ENCODE data around the gene MYLK. TPM values are rescaled to one million over a fixed set of nuclear protein-coding genes. Genes with fewer than 3 reads are reported as not detected.
A peak's percentile ranks its signal among the peaks of the same experiment; 100 is the strongest.

The MYLK gene
- total RNA-seq, 1 experiment from 2014 or later, result not detected

- no peak for DNase-seq (ENCODE audit: low spot score)
- in situ Hi-C loops (cut with HindIII; ENCODE audit: low sequenced_read_pairs), result no loop called here
These were observed 215.2 kb downstream of the MYLK start for GRCh38 chr3:123668906-123669305.

GRCh38 chr3:123667784-123668183 is 216.3 kb downstream of the MYLK start:
- in situ Hi-C loops (cut with HindIII; ENCODE audit: low sequenced_read_pairs), result no loop called here
- no peak for DNase-seq (ENCODE audit: low spot score)

DNA sequence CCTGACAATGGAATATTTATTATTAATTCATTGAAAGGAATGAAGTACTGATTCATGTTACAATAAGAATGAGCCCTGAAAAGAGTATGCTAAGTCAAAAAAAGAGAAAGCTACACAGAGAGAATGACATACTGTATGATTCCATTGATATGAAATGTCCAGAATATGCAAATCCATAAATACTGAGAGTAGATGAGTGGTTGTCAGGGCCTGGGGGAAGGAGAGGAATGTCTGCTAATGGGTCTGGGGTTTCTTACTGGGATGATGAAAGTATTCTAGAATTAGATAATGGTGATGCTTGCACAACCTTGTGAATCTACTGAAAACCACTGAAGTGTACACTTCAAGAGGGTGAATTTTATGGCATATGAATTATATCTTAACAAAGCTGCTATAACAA is 219.4 kb downstream of the MYLK start:
- in situ Hi-C loops (cut with HindIII; ENCODE audit: low sequenced_read_pairs), result no loop called here
- DNase-seq (ENCODE audit: low spot score), result no peak

DNA sequence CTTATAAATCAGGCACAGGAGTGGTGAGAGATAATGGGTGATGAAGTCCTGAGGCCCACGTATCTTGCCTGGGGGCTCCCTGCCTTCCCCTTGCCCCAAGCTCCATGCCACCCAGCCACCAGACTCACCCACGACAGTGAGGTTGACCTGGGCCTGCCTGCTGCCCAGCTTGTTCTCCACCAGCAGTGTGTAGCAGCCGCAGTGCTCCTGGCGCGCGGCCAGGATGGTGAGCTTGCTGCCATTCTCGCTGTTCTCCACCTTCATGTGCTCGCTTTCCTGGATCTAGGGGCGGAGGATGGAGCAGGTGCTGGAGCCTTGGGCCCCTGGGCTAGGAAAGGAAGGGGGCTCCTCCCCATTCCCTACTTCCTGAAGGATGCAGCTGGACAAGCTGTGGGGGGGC is 220.2 kb downstream of the MYLK start:
- in situ Hi-C loops (cut with HindIII; ENCODE audit: low sequenced_read_pairs), result no loop called here
- no peak for DNase-seq (ENCODE audit: low spot score)

DNA sequence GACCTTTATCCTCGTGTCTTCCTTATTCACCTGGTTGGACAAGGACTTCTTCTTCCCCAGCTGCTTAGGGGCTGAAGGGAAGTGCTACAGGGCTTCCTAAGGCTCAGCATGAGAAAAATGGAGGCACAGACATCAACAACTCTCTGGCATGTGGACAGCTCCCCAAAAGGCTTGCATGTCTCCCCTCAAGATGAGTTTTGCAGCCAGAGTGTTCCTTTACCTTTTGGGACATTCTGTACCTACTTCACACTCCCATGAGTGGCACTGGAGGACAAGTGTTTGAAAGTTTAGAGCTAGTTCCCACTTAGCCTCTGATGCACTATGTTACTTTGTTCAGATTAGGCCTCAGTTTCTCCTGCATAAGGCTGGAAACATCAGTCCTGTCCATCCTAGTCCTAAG is 222.2 kb downstream of the MYLK start:
- in situ Hi-C loops (cut with HindIII; ENCODE audit: low sequenced_read_pairs), result no loop called here
- no peak for DNase-seq (ENCODE audit: low spot score)

DNA sequence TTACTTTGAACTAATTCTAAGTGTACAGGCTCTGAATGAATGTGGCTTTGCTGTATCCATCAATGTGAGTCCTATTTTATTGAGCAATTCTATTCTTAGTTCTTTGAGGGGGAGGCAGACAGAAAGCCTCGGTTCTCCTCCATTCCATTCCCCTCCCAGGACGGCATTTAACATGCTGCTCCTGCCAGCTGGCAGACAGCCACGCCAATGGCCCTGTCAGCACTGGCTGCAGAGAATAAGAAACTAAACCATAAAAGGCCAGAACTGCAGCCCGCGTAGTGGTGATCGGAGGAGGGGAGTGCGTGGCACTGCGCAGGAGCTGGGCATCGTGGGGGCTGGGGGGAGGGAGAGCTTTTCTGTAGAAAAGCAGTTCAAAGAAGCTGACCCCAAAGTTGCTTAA is 223.2 kb downstream of the MYLK start:
- in situ Hi-C loops (cut with HindIII; ENCODE audit: low sequenced_read_pairs), result no loop called here
- DNase-seq (ENCODE audit: low spot score), result peak; percentile 38

DNA sequence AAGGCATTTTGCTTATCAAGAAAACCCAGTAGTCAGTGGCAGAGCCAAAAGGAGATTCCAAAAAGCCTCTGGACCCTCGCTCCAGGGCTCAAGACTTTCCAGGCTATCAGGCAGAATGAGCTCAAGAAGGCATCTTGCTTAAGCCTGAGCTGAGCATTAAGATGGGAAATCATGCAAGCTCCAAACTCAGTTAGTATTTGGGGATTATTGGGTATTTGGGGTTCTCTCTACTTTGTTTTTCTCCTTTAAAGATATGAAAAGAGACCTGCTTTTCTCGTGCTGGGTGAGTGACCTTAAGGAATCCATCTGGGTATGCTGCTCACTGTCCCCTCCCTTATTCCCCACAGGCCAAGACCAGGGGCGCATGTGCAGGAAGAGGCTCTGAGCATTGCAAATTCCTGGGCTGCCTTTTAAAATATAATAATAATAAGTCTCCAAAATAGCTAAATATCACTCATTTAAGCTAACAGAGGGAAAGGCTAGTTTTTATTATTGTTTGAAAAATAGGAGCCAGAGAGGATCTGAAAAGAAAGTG is 223.9 kb downstream of the MYLK start:
- in situ Hi-C loops (cut with HindIII; ENCODE audit: low sequenced_read_pairs), result no loop called here
- no peak for DNase-seq (ENCODE audit: low spot score)

DNA sequence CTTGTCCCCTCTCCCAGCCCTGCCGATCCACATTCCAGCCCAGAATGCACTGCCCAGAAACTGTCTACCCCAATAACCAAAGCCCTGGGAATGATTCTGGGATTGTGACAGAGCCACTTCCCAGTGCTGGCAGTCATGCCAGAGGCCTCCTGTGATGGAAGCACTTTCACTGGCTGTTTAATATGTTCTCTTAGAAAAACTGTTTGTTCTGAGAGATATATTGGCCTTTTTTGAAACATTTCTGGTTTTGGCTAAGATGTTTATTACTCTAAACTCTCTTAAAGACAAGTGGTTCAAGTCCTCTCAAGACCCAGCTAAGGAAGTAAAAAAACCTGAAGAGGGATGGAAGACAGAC is 225.3 kb downstream of the MYLK start:
- in situ Hi-C loops (cut with HindIII; ENCODE audit: low sequenced_read_pairs), result no loop called here
- DNase-seq (ENCODE audit: low spot score), result no peak

- peak; percentile 16 for DNase-seq (ENCODE audit: low spot score)
- in situ Hi-C loops (cut with HindIII; ENCODE audit: low sequenced_read_pairs), result no loop called here
These were observed 225.8 kb downstream of the MYLK start for GRCh38 chr3:123658118-123658851.

DNA sequence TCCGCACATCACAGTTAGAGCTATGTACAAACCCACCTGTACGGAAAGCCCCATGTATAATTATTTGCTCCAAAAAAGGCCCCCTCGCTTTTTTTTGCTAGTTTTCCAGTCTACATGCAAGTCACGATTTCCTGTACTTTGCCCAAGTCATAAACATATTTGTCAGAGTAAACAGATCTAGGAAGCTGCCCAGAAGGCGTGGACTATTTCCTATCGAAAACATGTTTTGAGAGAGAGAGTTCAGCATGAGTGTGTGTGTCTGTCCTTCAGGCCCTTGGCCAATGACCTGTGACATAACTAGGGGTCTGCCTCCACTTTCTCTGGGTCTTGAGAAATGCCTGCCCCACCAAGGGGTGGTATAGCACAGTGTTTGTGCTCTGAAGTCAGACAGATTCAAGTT is 226.6 kb downstream of the MYLK start:
- in situ Hi-C loops (cut with HindIII; ENCODE audit: low sequenced_read_pairs), result no loop called here
- DNase-seq (ENCODE audit: low spot score), result no peak

DNA sequence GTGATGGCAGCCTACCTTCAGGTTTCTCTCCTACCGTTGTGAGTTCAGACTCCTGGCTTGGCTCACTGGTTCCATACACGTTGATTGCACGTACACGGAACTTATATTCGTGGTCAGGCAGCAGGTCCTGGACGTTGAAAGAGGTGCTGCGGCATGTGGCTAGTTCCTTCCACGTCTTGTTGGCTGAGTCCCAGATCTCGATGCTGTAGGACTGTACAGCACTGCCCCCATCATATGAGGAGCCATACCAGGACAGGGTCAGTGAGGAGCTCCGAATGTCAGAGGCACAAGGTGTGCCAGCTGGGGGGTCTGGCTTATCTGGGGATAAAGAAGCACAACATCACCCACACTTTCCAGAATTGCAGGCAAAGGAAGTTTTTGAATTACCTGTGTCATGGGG is 227.0 kb downstream of the MYLK start:
- in situ Hi-C loops (cut with HindIII; ENCODE audit: low sequenced_read_pairs), result no loop called here
- no peak for DNase-seq (ENCODE audit: low spot score)

- DNase-seq (ENCODE audit: low spot score), result no peak
- in situ Hi-C loops (cut with HindIII; ENCODE audit: low sequenced_read_pairs), result no loop called here
These were observed 227.4 kb downstream of the MYLK start for GRCh38 chr3:123656691-123657090.

GRCh38 chr3:123656274-123656673 is 227.9 kb downstream of the MYLK start:
- DNase-seq (ENCODE audit: low spot score), result no peak
- in situ Hi-C loops (cut with HindIII; ENCODE audit: low sequenced_read_pairs), result no loop called here

DNA sequence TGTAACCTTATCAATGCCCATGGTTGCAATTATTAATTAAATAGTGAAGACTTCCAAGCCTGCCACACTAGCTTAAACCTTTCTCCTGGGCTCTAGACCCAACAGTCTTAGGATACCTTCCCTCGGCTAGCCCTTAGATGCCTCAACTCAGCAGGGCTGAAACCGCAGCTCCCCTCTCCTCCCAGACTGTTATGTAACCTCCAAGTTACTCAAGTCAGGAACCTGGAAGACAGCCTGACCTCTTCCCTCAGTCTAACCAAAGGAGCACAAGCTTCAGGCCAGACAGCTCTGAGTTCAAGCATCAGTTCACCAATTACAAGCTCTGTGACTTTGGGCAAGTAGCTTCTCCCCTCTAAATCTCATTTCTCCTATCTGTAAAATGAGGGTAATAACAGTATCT is 228.7 kb downstream of the MYLK start:
- in situ Hi-C loops (cut with HindIII; ENCODE audit: low sequenced_read_pairs), result no loop called here

DNA sequence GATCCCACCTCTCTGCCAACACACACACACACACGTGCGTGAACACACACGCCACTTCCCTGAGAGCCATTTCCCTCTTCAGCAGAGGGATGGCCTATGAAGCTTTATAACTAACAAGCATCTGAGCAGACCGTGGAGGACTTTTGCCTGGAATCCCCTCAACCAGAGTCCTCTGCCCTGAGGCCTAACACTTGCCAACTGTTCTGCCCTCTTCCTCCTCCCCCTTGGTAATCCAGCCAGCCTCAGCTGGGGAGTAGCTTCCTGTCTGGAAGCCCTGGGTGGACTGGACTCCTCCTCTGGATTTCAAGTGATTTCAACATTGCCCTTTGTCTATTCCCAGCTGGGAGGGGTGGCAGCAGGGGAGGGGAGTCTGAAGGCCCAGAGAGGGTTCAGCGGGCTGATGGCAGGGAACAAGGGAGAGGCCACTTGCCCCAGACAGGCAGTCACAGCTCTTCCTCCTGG is 230.9 kb downstream of the MYLK start:
- DNase-seq (ENCODE audit: low spot score), result peak; percentile 14
- in situ Hi-C loops (cut with HindIII; ENCODE audit: low sequenced_read_pairs), result no loop called here

More for the DNA sequence above, 228.7 kb downstream of the MYLK start:
- DNase-seq (ENCODE audit: low spot score), result no peak

GRCh38 chr3:123652342-123652984 is 231.7 kb downstream of the MYLK start:
- DNase-seq (ENCODE audit: low spot score), result peak; percentile 58
- in situ Hi-C loops (cut with HindIII; ENCODE audit: low sequenced_read_pairs), result no loop called here

DNA sequence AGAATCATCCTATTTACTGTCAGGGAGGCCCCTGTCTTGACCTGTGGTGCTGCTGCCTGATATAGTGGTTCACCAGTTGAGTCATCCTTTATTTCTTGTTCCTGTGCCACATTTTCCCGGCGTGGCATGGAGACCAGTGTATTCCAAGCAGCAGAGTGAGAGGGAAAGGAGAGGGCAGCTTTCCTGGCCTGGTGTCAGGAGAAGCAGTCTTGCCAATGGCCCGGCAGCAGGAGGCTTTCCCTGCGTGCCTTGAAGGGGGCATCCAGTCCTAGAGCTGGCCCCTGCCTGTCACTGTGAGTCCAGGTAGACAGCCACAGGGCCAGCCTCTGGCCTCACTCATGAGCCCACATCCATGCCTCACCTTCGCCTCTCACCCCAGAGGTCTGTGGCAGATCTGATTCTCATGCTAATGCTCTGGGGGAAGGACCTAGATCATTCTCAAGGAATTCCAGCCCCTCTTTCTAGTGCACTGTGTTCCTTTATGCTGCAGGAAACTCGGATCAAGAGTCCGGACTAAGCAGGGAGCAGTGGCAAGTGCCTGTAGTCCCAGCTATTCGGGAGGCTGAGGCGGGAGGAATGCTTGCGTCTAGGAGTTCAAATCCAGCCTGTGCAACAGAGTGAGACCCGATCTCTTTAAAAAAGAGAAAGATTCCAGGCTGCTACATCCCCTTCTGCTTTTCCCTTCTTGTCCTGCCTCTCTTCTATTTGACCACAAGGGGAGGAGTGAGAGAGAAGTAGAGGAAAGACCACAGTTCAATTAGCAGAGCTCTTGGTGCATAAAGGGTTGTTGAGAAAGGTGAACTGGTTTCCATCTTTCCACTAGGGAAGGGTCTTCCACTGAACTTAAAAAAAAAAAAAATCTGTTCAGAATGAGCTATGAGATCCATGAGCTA is 232.4 kb downstream of the MYLK start:
- DNase-seq (ENCODE audit: low spot score), result no peak
- in situ Hi-C loops (cut with HindIII; ENCODE audit: low sequenced_read_pairs), result no loop called here

DNA sequence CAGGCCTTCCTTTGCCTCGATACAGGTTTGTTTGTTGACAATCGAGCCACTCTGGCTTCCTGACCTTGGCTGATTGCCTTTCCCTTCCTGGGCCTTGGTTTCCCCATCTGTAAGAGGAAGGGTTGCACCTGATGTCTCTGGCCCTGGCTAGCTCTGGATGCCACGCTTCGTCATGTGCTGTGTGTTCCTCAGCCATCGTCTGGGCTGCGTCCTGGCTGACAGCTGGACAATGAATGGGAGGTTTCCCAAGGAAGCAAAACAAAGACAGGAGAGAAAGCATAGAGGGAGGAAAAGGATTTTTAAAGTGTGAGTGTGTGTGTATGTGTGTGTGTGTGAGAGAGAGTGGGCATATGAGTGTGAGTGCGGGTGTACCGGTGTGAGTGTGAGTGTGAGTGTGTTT is 234.0 kb downstream of the MYLK start:
- DNase-seq (ENCODE audit: low spot score), result no peak
- in situ Hi-C loops (cut with HindIII; ENCODE audit: low sequenced_read_pairs), result no loop called here

- in situ Hi-C loops (cut with HindIII; ENCODE audit: low sequenced_read_pairs), result no loop called here
These were observed 235.3 kb downstream of the MYLK start for GRCh38 chr3:123648696-123649405.

More at GRCh38 chr3:123648696-123649405, 235.3 kb downstream of the MYLK start:
- no peak for DNase-seq (ENCODE audit: low spot score)

Measured in G401 (cell line).